HG03045 (cell line): ENCODE results near the gene MAST2.
"Not testable (repeated sequence)": the region's sequence is repeated elsewhere in the genome, so short reads cannot be mapped to it uniquely, and the experiment has no call there.

ENCODE experiments used
- ATAC-seq: cut with Tn5 transposase; IDR thresholded peaks from one replicate; pipeline ENCODE4 v1.9.1; 2021; ENCODE audit warnings: mild to moderate bottlenecking, moderate library complexity; ENCODE audit not compliant: unreplicated experiment

MAST2 gene

GRCh38 chr1:45930258-45931150, 127.1 kb downstream of the MAST2 start:
- no peak for ATAC-seq

- ATAC-seq = not testable (repeated sequence)
Measured at GRCh38 chr1:45932205-45932604, 128.8 kb downstream of the MAST2 start.

GRCh38 chr1:45934947-45935346, 131.5 kb downstream of the MAST2 start:
- no peak for ATAC-seq

GRCh38 chr1:45938029-45938428, 134.6 kb downstream of the MAST2 start:
- ATAC-seq = no peak

GRCh38 chr1:45942411-45942810, 139.0 kb downstream of the MAST2 start:
- no peak for ATAC-seq

- no peak for ATAC-seq
Measured at GRCh38 chr1:45943185-45943584, 139.8 kb downstream of the MAST2 start.

GRCh38 chr1:45945426-45945825, 142.0 kb downstream of the MAST2 start:
- no peak for ATAC-seq

- not testable (repeated sequence) for ATAC-seq
Measured at GRCh38 chr1:45949462-45949861, 146.1 kb downstream of the MAST2 start.

GRCh38 chr1:45952072-45952471, 148.7 kb downstream of the MAST2 start:
- no peak for ATAC-seq

- no peak for ATAC-seq
Measured at GRCh38 chr1:45953934-45954847, 150.8 kb downstream of the MAST2 start.

GRCh38 chr1:45957684-45958083, 154.3 kb downstream of the MAST2 start:
- no peak for ATAC-seq

GRCh38 chr1:45958317-45958716, 154.9 kb downstream of the MAST2 start:
- no peak for ATAC-seq

GRCh38 chr1:45960930-45961715, 157.7 kb downstream of the MAST2 start:
- ATAC-seq = no peak

GRCh38 chr1:45961936-45962335, 158.5 kb downstream of the MAST2 start:
- ATAC-seq = not testable (repeated sequence)

- no peak for ATAC-seq
Measured at GRCh38 chr1:45968941-45969666, 165.7 kb downstream of the MAST2 start.

GRCh38 chr1:45969866-45970265, 166.5 kb downstream of the MAST2 start:
- ATAC-seq = no peak

- ATAC-seq = no peak
Measured at GRCh38 chr1:45971335-45971734, 167.9 kb downstream of the MAST2 start.

- no peak for ATAC-seq
Measured at GRCh38 chr1:45971922-45972531, 168.6 kb downstream of the MAST2 start.

- ATAC-seq = no peak
Measured at GRCh38 chr1:45972621-45973020, 169.2 kb downstream of the MAST2 start.

GRCh38 chr1:45973121-45973520, 169.7 kb downstream of the MAST2 start:
- ATAC-seq = no peak
